ENCODE measurements around the gene WNT1.

DNA sequence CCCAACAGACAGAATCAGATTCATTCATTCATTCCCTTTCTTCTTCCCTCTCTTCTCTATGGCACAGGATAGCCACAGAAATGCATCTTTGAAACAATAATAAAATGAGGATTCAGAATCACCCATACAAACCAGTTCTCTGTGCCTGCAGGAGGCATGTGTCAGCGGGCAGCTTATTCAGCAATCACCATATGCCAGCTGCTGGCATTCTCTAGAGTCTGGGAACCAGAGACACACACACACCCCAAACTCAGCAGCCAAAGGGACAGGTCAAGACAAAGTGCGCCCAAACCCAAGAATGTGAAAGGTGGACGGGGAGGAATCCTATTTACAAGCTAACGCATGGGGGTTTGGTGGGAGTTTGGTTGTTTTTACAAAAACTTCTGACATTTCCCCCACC lies 34.9 kb upstream of the WNT1 start:
- TF ChIP-seq, protein P1, sequence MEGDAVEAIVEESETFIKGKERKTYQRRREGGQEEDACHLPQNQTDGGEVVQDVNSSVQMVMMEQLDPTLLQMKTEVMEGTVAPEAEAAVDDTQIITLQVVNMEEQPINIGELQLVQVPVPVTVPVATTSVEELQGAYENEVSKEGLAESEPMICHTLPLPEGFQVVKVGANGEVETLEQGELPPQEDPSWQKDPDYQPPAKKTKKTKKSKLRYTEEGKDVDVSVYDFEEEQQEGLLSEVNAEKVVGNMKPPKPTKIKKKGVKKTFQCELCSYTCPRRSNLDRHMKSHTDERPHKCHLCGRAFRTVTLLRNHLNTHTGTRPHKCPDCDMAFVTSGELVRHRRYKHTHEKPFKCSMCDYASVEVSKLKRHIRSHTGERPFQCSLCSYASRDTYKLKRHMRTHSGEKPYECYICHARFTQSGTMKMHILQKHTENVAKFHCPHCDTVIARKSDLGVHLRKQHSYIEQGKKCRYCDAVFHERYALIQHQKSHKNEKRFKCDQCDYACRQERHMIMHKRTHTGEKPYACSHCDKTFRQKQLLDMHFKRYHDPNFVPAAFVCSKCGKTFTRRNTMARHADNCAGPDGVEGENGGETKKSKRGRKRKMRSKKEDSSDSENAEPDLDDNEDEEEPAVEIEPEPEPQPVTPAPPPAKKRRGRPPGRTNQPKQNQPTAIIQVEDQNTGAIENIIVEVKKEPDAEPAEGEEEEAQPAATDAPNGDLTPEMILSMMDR (conservative IDR thresholded peaks at IDR 0.05; ENCODE audit: low read depth, low read length): no peak
- TF ChIP-seq POLR2A (IDR thresholded peaks at IDR 0.05; ENCODE audit: low read depth, low read length): no peak
- no peak for TF ChIP-seq RAD21 (IDR thresholded peaks at IDR 0.05; ENCODE audit: low read length)

Data from IMR-90 (cell line).